ENCODE data around the gene NRXN3.

DNA sequence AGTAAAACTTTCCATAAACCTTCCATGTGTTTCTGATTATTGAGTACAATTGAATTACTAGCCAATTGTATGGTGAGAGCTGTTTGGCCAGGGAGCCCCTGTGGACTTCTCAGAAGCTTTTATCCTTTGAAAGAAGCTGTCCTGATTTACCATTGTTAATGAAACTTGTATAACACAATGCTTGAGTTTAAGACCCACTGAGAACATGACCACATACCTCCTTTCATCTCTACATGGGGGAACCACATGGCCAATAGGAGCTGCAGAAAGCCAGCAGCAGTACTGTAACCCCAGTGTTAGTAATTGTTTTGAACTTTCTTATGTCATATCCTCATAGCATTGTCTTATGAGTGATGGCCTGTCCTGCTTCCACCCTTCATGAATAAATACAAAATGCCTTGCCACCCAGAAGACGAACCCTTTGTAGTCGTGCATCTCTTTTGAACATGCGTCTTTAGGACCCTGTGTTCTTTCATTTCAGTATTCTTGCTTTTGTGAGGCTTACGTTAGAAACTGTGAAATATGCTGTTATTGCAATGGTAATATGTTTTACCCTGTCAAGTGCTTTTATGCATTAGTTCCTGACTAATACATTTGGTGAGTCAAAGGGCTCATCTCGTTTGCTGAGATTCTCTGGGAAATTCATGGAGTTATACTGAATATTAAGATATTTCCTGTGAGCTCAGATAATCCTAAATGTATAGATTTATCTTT lies 815.7 kb downstream of the NRXN3 start:
- TF ChIP-seq, protein P1, sequence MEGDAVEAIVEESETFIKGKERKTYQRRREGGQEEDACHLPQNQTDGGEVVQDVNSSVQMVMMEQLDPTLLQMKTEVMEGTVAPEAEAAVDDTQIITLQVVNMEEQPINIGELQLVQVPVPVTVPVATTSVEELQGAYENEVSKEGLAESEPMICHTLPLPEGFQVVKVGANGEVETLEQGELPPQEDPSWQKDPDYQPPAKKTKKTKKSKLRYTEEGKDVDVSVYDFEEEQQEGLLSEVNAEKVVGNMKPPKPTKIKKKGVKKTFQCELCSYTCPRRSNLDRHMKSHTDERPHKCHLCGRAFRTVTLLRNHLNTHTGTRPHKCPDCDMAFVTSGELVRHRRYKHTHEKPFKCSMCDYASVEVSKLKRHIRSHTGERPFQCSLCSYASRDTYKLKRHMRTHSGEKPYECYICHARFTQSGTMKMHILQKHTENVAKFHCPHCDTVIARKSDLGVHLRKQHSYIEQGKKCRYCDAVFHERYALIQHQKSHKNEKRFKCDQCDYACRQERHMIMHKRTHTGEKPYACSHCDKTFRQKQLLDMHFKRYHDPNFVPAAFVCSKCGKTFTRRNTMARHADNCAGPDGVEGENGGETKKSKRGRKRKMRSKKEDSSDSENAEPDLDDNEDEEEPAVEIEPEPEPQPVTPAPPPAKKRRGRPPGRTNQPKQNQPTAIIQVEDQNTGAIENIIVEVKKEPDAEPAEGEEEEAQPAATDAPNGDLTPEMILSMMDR (conservative IDR thresholded peaks at IDR 0.05), result no peak
- no peak for TF ChIP-seq EZH2 (IDR thresholded peaks at IDR 0.05; ENCODE audit: low read depth)

Data from PC-9 (cell line).